ENCODE measurements around the gene ROBO1. TPM values are rescaled to one million over a fixed set of nuclear protein-coding genes. Genes with fewer than 3 reads are reported as not detected.

ROBO1 gene
- total RNA-seq, 1 donor: 88.5 TPM

- DNase-seq (ENCODE audit: low read depth): peak; percentile 9
- no peak for TF ChIP-seq CTCF (IDR thresholded peaks at IDR 0.05; ENCODE audit: insufficient read depth, low read depth, low read length)
- H3K4me3 ChIP-seq (ENCODE audit: low read depth, low read length): no peak overlapping the region
Observed at GRCh38 chr3:78634316-78634715, 1133.5 kb downstream of the ROBO1 start.

GRCh38 chr3:78633626-78634025 lies 1134.2 kb downstream of the ROBO1 start:
- no peak for TF ChIP-seq CTCF (IDR thresholded peaks at IDR 0.05; ENCODE audit: insufficient read depth, low read depth, low read length)
- DNase-seq (ENCODE audit: low read depth): peak; percentile 62
- H3K4me3 ChIP-seq (ENCODE audit: low read depth, low read length): no peak overlapping the region

GRCh38 chr3:78632925-78633553 lies 1134.8 kb downstream of the ROBO1 start:
- no peak for TF ChIP-seq CTCF (IDR thresholded peaks at IDR 0.05; ENCODE audit: insufficient read depth, low read depth, low read length)
- peak; percentile 10 for DNase-seq (ENCODE audit: low read depth)
- no peak overlapping the region for H3K4me3 ChIP-seq (ENCODE audit: low read depth, low read length)

GRCh38 chr3:78629544-78629943 lies 1138.3 kb downstream of the ROBO1 start:
- DNase-seq (ENCODE audit: low read depth): no peak
- no peak for TF ChIP-seq CTCF (IDR thresholded peaks at IDR 0.05; ENCODE audit: insufficient read depth, low read depth, low read length)
- H3K4me3 ChIP-seq (ENCODE audit: low read depth, low read length): no peak overlapping the region

GRCh38 chr3:78621061-78621716 lies 1146.6 kb downstream of the ROBO1 start:
- TF ChIP-seq CTCF (IDR thresholded peaks at IDR 0.05; ENCODE audit: insufficient read depth, low read depth, low read length): no peak
- no peak for DNase-seq (ENCODE audit: low read depth)
- H3K4me3 ChIP-seq (ENCODE audit: low read depth, low read length): no peak overlapping the region

- DNase-seq (ENCODE audit: low read depth): no peak
- TF ChIP-seq CTCF (IDR thresholded peaks at IDR 0.05; ENCODE audit: insufficient read depth, low read depth, low read length): no peak
- H3K4me3 ChIP-seq (ENCODE audit: low read depth, low read length): no peak overlapping the region
Observed at GRCh38 chr3:78614486-78614885, 1153.3 kb downstream of the ROBO1 start.
